ENCODE data around the gene MARCHF3. TPM values are rescaled to one million over a fixed set of nuclear protein-coding genes. Genes with fewer than 3 reads are reported as not detected.
A peak's percentile ranks its signal among the peaks of the same experiment; 100 is the strongest.

The MARCHF3 gene
- total and polyA plus RNA-seq, 10 of the 15 experiments (the other 5 are each of a cell fraction or from before 2014, with no cell fraction given) = 3.6 to 24.1 (median 11.3) TPM

DNA sequence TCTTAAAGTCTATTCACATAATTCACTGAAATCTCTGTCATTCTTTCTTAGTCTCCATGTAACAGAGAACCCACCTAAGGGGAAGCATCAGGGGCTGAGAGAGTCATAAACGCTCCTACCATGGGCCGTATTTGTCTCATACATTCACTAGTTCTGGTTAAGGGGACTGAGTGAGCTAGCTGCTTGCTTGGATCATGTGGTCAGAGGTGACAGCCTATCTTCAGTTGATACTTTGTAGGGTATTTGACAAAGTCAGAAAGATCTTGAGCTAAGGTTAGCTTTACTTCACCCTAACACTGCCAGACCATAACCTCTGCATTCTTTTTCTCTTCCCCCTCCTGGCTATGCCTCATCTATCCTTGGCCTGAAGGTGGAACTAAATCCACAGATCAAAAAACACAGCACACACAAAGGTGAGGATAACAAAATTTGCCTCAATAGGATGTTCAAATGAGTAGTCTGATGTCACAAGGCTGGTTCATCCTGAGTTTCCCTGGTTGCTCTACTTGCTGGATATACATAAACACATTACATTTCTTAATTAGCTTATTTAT lies 66.5 kb downstream of the MARCHF3 start:
- no peak overlapping the region for H3K27ac ChIP-seq (ENCODE audit: control insufficient read depth, insufficient read depth)
- in situ Hi-C loops (cut with MboI) (no loop called here), intact Hi-C loops (cut with micrococcal nuclease; ENCODE audit: unreplicated experiment) (loop anchor here (2.0 kb wide), 1 partner anchor 49 kb away; no protein-coding TSS in a partner anchor)
- H3K4me1 ChIP-seq (ENCODE audit: control insufficient read depth, insufficient read depth, low read length) = peaks cover 7% of the 10 kb centered on the region; the same call in 1 of the 2 replicates
- SMC1A ChIA-PET (ENCODE audit: uncharacterized antibody, unreplicated experiment) = interaction anchor here (0.8 to 11.5 kb wide), 15 partner anchors 9 to 133 kb away, joined by 3 to 102 read pairs (median 4); no protein-coding TSS in a partner anchor
- H3K4me3 ChIP-seq = no peak overlapping the region
- no peak overlapping the region for H3K9ac ChIP-seq (ENCODE audit: control insufficient read depth, insufficient read depth, low read length)
- no TSS peak for BruUV-seq (replicated peaks)
- ATAC-seq = peak; percentile 7; the same call in 1 of the 3 replicates
- 93% methylated on average over 2 of the region's 2 CpGs for WGBS (ENCODE audit: insufficient coverage, insufficient replicate concordance, low lambda C conversion rate, missing lambda C conversion rate)
- H2AFZ ChIP-seq (ENCODE audit: control insufficient read depth, low read depth, low read length) = no peak overlapping the region
- POLR2A ChIA-PET = interaction anchor here (1.1 to 2.0 kb wide), 4 partner anchors 12 to 68 kb away, joined by 3 to 9 read pairs (median 4); no protein-coding TSS in a partner anchor
- no peak overlapping the region for H3K4me2 ChIP-seq (ENCODE audit: control insufficient read depth, insufficient read depth)
- H3K27me3 ChIP-seq (replicated peaks in 1 of 2; ENCODE audit: control insufficient read depth in 2 of 2, insufficient read depth in 2 of 2, low read length in 1 of 2) = no peaks in the 10 kb centered on the region
- CTCF ChIA-PET = interaction anchor here (1.0 to 1.4 kb wide), 7 partner anchors 9 to 350 kb away, joined by 3 to 5 read pairs (median 4); no protein-coding TSS in a partner anchor
- H3K9me3 ChIP-seq (replicated peaks; ENCODE audit: control insufficient read depth, insufficient read depth, low read length) = no peaks in the 10 kb centered on the region
- FAIRE-seq = no peak
- H3K79me2 ChIP-seq (ENCODE audit: control insufficient read depth, insufficient read depth, low read length) = no peaks in the 10 kb centered on the region
- H3K36me3 ChIP-seq (ENCODE audit: control insufficient read depth in 2 of 2, insufficient read depth in 2 of 2, low read length in 1 of 2) = no peaks in the 10 kb centered on the region
- TF ChIP-seq, protein P1, sequence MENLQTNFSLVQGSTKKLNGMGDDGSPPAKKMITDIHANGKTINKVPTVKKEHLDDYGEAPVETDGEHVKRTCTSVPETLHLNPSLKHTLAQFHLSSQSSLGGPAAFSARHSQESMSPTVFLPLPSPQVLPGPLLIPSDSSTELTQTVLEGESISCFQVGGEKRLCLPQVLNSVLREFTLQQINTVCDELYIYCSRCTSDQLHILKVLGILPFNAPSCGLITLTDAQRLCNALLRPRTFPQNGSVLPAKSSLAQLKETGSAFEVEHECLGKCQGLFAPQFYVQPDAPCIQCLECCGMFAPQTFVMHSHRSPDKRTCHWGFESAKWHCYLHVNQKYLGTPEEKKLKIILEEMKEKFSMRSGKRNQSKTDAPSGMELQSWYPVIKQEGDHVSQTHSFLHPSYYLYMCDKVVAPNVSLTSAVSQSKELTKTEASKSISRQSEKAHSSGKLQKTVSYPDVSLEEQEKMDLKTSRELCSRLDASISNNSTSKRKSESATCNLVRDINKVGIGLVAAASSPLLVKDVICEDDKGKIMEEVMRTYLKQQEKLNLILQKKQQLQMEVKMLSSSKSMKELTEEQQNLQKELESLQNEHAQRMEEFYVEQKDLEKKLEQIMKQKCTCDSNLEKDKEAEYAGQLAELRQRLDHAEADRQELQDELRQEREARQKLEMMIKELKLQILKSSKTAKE (IDR thresholded peaks at IDR 0.05; ENCODE audit: low read depth, poor library complexity, severe bottlenecking) = no peak
- TF ChIP-seq, protein P2, sequence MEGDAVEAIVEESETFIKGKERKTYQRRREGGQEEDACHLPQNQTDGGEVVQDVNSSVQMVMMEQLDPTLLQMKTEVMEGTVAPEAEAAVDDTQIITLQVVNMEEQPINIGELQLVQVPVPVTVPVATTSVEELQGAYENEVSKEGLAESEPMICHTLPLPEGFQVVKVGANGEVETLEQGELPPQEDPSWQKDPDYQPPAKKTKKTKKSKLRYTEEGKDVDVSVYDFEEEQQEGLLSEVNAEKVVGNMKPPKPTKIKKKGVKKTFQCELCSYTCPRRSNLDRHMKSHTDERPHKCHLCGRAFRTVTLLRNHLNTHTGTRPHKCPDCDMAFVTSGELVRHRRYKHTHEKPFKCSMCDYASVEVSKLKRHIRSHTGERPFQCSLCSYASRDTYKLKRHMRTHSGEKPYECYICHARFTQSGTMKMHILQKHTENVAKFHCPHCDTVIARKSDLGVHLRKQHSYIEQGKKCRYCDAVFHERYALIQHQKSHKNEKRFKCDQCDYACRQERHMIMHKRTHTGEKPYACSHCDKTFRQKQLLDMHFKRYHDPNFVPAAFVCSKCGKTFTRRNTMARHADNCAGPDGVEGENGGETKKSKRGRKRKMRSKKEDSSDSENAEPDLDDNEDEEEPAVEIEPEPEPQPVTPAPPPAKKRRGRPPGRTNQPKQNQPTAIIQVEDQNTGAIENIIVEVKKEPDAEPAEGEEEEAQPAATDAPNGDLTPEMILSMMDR (IDR thresholded peaks at IDR 0.05 in 2 of 3, conservative IDR thresholded peaks at IDR 0.05 in 1 of 3; ENCODE audit: control insufficient read depth in 2 of 3, extremely low read depth in 1 of 3, insufficient read depth in 1 of 3, low read depth in 3 of 3, low read length in 3 of 3) = peak in 1 of 3 experiments; percentile 12; a peak in 1 of 6 replicates
- TF ChIP-seq ASH2L (IDR thresholded peaks at IDR 0.05; ENCODE audit: borderline replicate concordance, low read depth) (no peak), MTA3 (IDR thresholded peaks at IDR 0.05; ENCODE audit: borderline replicate concordance, low read length) (no peak), KAT2A (conservative IDR thresholded peaks at IDR 0.05; ENCODE audit: control insufficient read depth, low read depth, low read length) (no peak), RAD21 (IDR thresholded peaks at IDR 0.05; ENCODE audit: insufficient read depth, low read depth, low read length) (peak; percentile 37; the same call in 1 of the 2 replicates), RBBP5 (conservative IDR thresholded peaks at IDR 0.05) (no peak), SREBF2 (IDR thresholded peaks at IDR 0.05; ENCODE audit: low read length) (no peak), TAF1 (IDR thresholded peaks at IDR 0.05; ENCODE audit: borderline replicate concordance, low read depth, low read length) (no peak), NR2C2 (IDR thresholded peaks at IDR 0.05; ENCODE audit: borderline replicate concordance, control insufficient read depth, insufficient read length, low read depth) (no peak), RELA (IDR thresholded peaks at IDR 0.05; ENCODE audit: borderline replicate concordance, partially characterized antibody) (no peak)
- RAD21 ChIA-PET (ENCODE audit: unreplicated experiment) = interaction anchor here (1.0 to 11.5 kb wide), 7 partner anchors 19 to 65 kb away, joined by 3 to 102 read pairs (median 4); no protein-coding TSS in a partner anchor
- H4K20me1 ChIP-seq (ENCODE audit: control insufficient read depth, insufficient read depth) = no peaks in the 10 kb centered on the region
- no peak for DNase-seq (ENCODE audit: low read depth, low spot score)

Measured in GM12878 (cell line).